H1 (cell line): ENCODE data around the gene TRAK1. TPM values are rescaled to one million over a fixed set of nuclear protein-coding genes. Genes with fewer than 3 reads are reported as not detected.

Experiments used
- CTCF ChIA-PET: fragments of 300-600 bp; sonication (Branson Sonifier 250); formaldehyde crosslinking; loops from one replicate; lab custom pipeline; 2021; ENCODE audit not compliant: partially characterized antibody; lab: Charles Lee
- POLR2A ChIA-PET: fragments of 300-600 bp; sonication (Branson Sonifier 250); formaldehyde crosslinking; loops from one replicate; lab custom pipeline; 2021; ENCODE audit warnings: inconsistent platforms; ENCODE audit not compliant: partially characterized antibody; lab: Charles Lee
- DNase-seq, 2 experiments: peaks; one replicate each; pipeline versions ENCODE4 v3.0.0 to v3.0.0-alpha.2; 2010 to 2022; ENCODE audit warnings: low spot score in 2 of 2, low read depth in 1 of 2, mixed read lengths in 1 of 2
- FAIRE-seq: peaks from 2 replicates; lab custom pipeline; 2011; peaks lifted over from hg19 to GRCh38; lab: Jason Lieb, UNC
- H2AFZ ChIP-seq: 2 replicates; pipeline ENCODE4 v1.8.1; 2012; ENCODE audit warnings: low read length, inconsistent platforms
- H2AK5ac ChIP-seq: 2 replicates; pipeline ENCODE4 v1.6.1; 2013; ENCODE audit warnings: low read depth, low read length
- H2BK120ac ChIP-seq: replicated peaks from 2 replicates; pipeline ENCODE3; 2013; ENCODE audit warnings: low read depth, low read length, inconsistent platforms
- H2BK12ac ChIP-seq: 2 replicates; pipeline ENCODE4 v1.6.1; 2013; ENCODE audit warnings: low read depth, low read length
- H2BK15ac ChIP-seq: 2 replicates; pipeline ENCODE4 v1.6.1; 2013; ENCODE audit warnings: low read length
- H2BK20ac ChIP-seq: 2 replicates; pipeline ENCODE4 v1.6.1; 2013; ENCODE audit warnings: low read length
- H2BK5ac ChIP-seq: 2 replicates; pipeline ENCODE4 v1.6.1; 2013; ENCODE audit warnings: low read depth, low read length
- H3K14ac ChIP-seq: 2 replicates; pipeline ENCODE4 v1.6.1; 2013; ENCODE audit warnings: inconsistent platforms; ENCODE audit not compliant: insufficient read length
- H3K18ac ChIP-seq: 2 replicates; pipeline ENCODE4 v1.6.1; 2013; ENCODE audit warnings: low read length; ENCODE audit errors: extremely low read depth
- H3K23ac ChIP-seq: 2 replicates; pipeline ENCODE4 v1.6.1; 2013; ENCODE audit warnings: inconsistent platforms; ENCODE audit not compliant: insufficient read length
- H3K23me2 ChIP-seq: 2 replicates; pipeline ENCODE4 v1.6.1; 2013; ENCODE audit warnings: low read depth, low read length
- H3K27ac ChIP-seq: 2 replicates; pipeline ENCODE4 v1.6.1; 2011; ENCODE audit warnings: low read depth, low read length, inconsistent platforms
- H3K27me3 ChIP-seq, 4 experiments: replicated peaks in 1 of 4; 1 replicate in 1 of 4; 2 replicates in 3 of 4; pipeline versions ENCODE4 v1.6.1 to v1.8.1; 2011 to 2013; ENCODE audit warnings: low read length in 3 of 4, mild to moderate bottlenecking in 3 of 4, inconsistent platforms in 2 of 4, mixed read lengths in 2 of 4, moderate library complexity in 1 of 4; ENCODE audit not compliant: control insufficient read depth in 3 of 4, insufficient read depth in 3 of 4; ENCODE audit errors: extremely low read depth in 1 of 4
- H3K36me3 ChIP-seq, 4 experiments: 2 replicates each; pipeline versions ENCODE4 v1.6.1 to v1.8.1; 2011 to 2013; ENCODE audit warnings: mild to moderate bottlenecking in 4 of 4, low read length in 3 of 4, moderate library complexity in 2 of 4, control low read depth in 1 of 4, inconsistent platforms in 1 of 4; ENCODE audit not compliant: insufficient read depth in 4 of 4, control insufficient read depth in 2 of 4
- H3K4ac ChIP-seq: replicated peaks from 2 replicates; pipeline ENCODE3; 2013; ENCODE audit warnings: low read length, low read depth, mixed read lengths, inconsistent platforms; ENCODE audit not compliant: insufficient read length
- H3K4me1 ChIP-seq, 4 experiments: replicated peaks in 1 of 4; 1 replicate in 1 of 4; 2 replicates in 3 of 4; pipeline versions ENCODE4 v1.6.1 to v1.8.1; 2011 to 2013; ENCODE audit warnings: low read length in 3 of 4, inconsistent platforms in 2 of 4, mixed read lengths in 1 of 4; ENCODE audit not compliant: insufficient read depth in 4 of 4, control insufficient read depth in 3 of 4
- H3K4me2 ChIP-seq, 2 experiments: 2 replicates each; pipeline versions ENCODE4 v1.6.1 to v1.8.1; 2011 to 2013; ENCODE audit warnings: low read depth in 2 of 2, low read length in 2 of 2, control low read depth in 1 of 2, inconsistent platforms in 1 of 2, mild to moderate bottlenecking in 1 of 2; ENCODE audit not compliant: insufficient read depth in 1 of 2
- H3K4me3 ChIP-seq, 4 experiments: fragments of 200-600, 300-600 bp in 1 of 4; sonication (generic), shearing (Covaris generic), sonication (Bioruptor Twin) in 1 of 4; 2 replicates each; pipeline versions ENCODE4 v1.5.1 to v1.8.1; 2011 to 2016; ENCODE audit warnings: low read length in 4 of 4, low read depth in 3 of 4, control low read depth in 2 of 4, inconsistent platforms in 2 of 4, mild to moderate bottlenecking in 2 of 4, mixed read lengths in 1 of 4, moderate library complexity in 1 of 4; ENCODE audit not compliant: insufficient read depth in 2 of 4; ENCODE audit errors: extremely low read depth in 1 of 4
- H3K56ac ChIP-seq: replicated peaks from 2 replicates; pipeline ENCODE3; 2013; ENCODE audit warnings: low read depth, mild to moderate bottlenecking, mixed read lengths, low read length, inconsistent platforms; ENCODE audit not compliant: insufficient read length
- H3K79me1 ChIP-seq: 2 replicates; pipeline ENCODE4 v1.6.1; 2013; ENCODE audit warnings: low read depth, low read length, control low read depth
- H3K79me2 ChIP-seq, 2 experiments: 2 replicates each; pipeline versions ENCODE4 v1.6.1 to v1.8.1; 2012 to 2013; ENCODE audit warnings: low read length in 2 of 2, mild to moderate bottlenecking in 2 of 2, inconsistent platforms in 1 of 2; ENCODE audit not compliant: insufficient read depth in 2 of 2, control insufficient read depth in 1 of 2
- H3K9ac ChIP-seq, 4 experiments: replicated peaks in 1 of 4; 1 replicate in 1 of 4; 2 replicates in 3 of 4; pipeline versions ENCODE4 v1.6.1 to v1.8.1; 2011 to 2013; ENCODE audit warnings: low read depth in 3 of 4, low read length in 3 of 4, control low read depth in 2 of 4, mild to moderate bottlenecking in 2 of 4, moderate library complexity in 2 of 4, inconsistent platforms in 1 of 4; ENCODE audit errors: extremely low read depth in 1 of 4
- H3K9me3 ChIP-seq, 2 experiments: 2 replicates each; pipeline versions ENCODE4 v1.6.1 to v1.8.1; 2012 to 2013; ENCODE audit warnings: mild to moderate bottlenecking in 2 of 2, moderate library complexity in 2 of 2, control low read depth in 1 of 2, inconsistent platforms in 1 of 2, low read depth in 1 of 2, low read length in 1 of 2, mixed read lengths in 1 of 2; ENCODE audit not compliant: insufficient read depth in 2 of 2
- H4K20me1 ChIP-seq, 2 experiments: replicated peaks in 1 of 2; 2 replicates each; pipeline versions ENCODE3 to v1.8.1; 2011 to 2013; ENCODE audit warnings: inconsistent platforms in 2 of 2, low read length in 2 of 2, mild to moderate bottlenecking in 1 of 2; ENCODE audit not compliant: insufficient read depth in 2 of 2, control insufficient read depth in 1 of 2
- H4K5ac ChIP-seq: 2 replicates; pipeline ENCODE4 v1.6.1; 2013; ENCODE audit warnings: low read length, low read depth, mixed read lengths, inconsistent platforms; ENCODE audit not compliant: insufficient read length
- H4K8ac ChIP-seq: 2 replicates; pipeline ENCODE4 v1.8.0; 2013; ENCODE audit warnings: mild to moderate bottlenecking, moderate library complexity, low read length, inconsistent platforms; ENCODE audit not compliant: insufficient read depth; ENCODE audit errors: extremely low read depth
- H4K91ac ChIP-seq: replicated peaks from 2 replicates; pipeline ENCODE3; 2013; ENCODE audit warnings: low read length, mixed read lengths, inconsistent platforms; ENCODE audit not compliant: insufficient read length
- CHD7 ChIP-seq: fragments of 300-600 bp; sonication (generic); IDR thresholded peaks from 2 replicates; pipeline ENCODE4 v1.7.1; 2012; ENCODE audit warnings: low read length, moderate library complexity, mild to moderate bottlenecking, inconsistent platforms; ENCODE audit not compliant: insufficient replicate concordance
- WGBS, 2 experiments: shearing (Covaris generic) in 1 of 2; methylation state at CpG; one replicate each; pipeline versions ENCODE4 v1.1.6 to v1.1.7; 2013 to 2015; ENCODE audit warnings: low lambda C conversion rate in 2 of 2, mixed read lengths in 2 of 2, inconsistent platforms in 1 of 2, low coverage in 1 of 2, missing lambda C conversion rate in 1 of 2; ENCODE audit not compliant: insufficient replicate concordance in 2 of 2, insufficient coverage in 1 of 2, insufficient read length in 1 of 2; ENCODE audit errors: extremely low coverage in 1 of 2, missing lambda C conversion rate in 1 of 2; 5-methylcytosine and 5-hydroxymethylcytosine counted together
- polyA plus RNA-seq, 7 experiments: library from polyadenylated mRNA; depleted of rRNA in 3 of 7; stranded (reverse) in 5 of 7; unstranded in 2 of 7; fragments of >200 nt in 5 of 7; fragments of 200-250 nt in 2 of 7; gene quantifications; 1 replicate in 5 of 7; 2 replicates in 1 of 7; 4 replicates in 1 of 7; pipeline versions ENCODE4 v1.2.1 to v1.2.3, GENCODE V29; 2011 to 2013; ENCODE audit warnings: missing spikeins in 2 of 7, mixed read lengths in 2 of 7
- total RNA-seq: library from RNA; stranded (reverse); fragmentation: NEBNext Ultra II Directional; extraction: Animal tissue kit (Norgen Biotek cat#: 25700); gene quantifications from 2 replicates; pipeline ENCODE4 v1.2.1, GENCODE V29; 2021

TRAK1 gene
- total and polyA plus RNA-seq, 2 of the 8 experiments (the other 6 are each of a cell fraction or from before 2014, with no cell fraction given) = 21.3 to 32.7 TPM

- no peak for FAIRE-seq
- CTCF ChIA-PET = no interaction called here
- no peak overlapping the region for H3K4me3 ChIP-seq
- no peaks in the 10 kb centered on the region for H3K79me2 ChIP-seq
- H2BK120ac ChIP-seq = no peak overlapping the region
- no peak overlapping the region for H2BK20ac ChIP-seq
- H3K27ac ChIP-seq = no peak overlapping the region
- H3K56ac ChIP-seq = no peak overlapping the region
- no peaks in the 10 kb centered on the region for H3K79me1 ChIP-seq
- peaks cover 18% of the 10 kb centered on the region in 2 experiments for H3K9me3 ChIP-seq
- H3K23ac ChIP-seq = no peak overlapping the region
- H3K27me3 ChIP-seq = no peaks in the 10 kb centered on the region
- H3K36me3 ChIP-seq = no peaks in the 10 kb centered on the region
- H3K4me2 ChIP-seq = no peak overlapping the region
- H3K4ac ChIP-seq = no peak overlapping the region
- H2BK15ac ChIP-seq = no peak overlapping the region
- no peaks in the 10 kb centered on the region for H3K23me2 ChIP-seq
- 77% methylated on average over 1 of the region's 1 CpG; no CpG with 5 or more reads in 1 of the 2 experiments for WGBS, 2 experiments
- no peak overlapping the region for H2BK5ac ChIP-seq
- H3K9ac ChIP-seq = no peak overlapping the region
- H4K91ac ChIP-seq = no peak overlapping the region
- no peak overlapping the region for H2AFZ ChIP-seq
- H4K5ac ChIP-seq = no peak overlapping the region
- no peak overlapping the region for H3K18ac ChIP-seq
- DNase-seq = no peak
- no peak overlapping the region for H4K8ac ChIP-seq
- no peak overlapping the region for H2BK12ac ChIP-seq
- H2AK5ac ChIP-seq = no peak overlapping the region
- H3K14ac ChIP-seq = no peak overlapping the region
- H3K4me1 ChIP-seq = no peaks in the 10 kb centered on the region
- POLR2A ChIA-PET = no interaction called here
- no peaks in the 10 kb centered on the region for H4K20me1 ChIP-seq
- TF ChIP-seq CHD7 = no peak
These were observed 184.1 kb downstream of the TRAK1 start for GRCh38 chr3:42275217-42275616.
